SK-N-DZ (cell line): Measurements from ENCODE around the gene MORN1.

Source experiments
- DNase-seq: peaks from one replicate; pipeline ENCODE4 v3.0.0-alpha.2; 2015; ENCODE audit warnings: low spot score

MORN1 gene

GRCh38 chr1:2374252-2375155 is 16.9 kb downstream of the MORN1 start:
- no peak for DNase-seq

GRCh38 chr1:2373551-2374251 is 17.7 kb downstream of the MORN1 start:
- DNase-seq: no peak

GRCh38 chr1:2372551-2373490 is 18.5 kb downstream of the MORN1 start:
- no peak for DNase-seq

- DNase-seq: no peak
Observed at GRCh38 chr1:2368053-2368744, 23.2 kb downstream of the MORN1 start.

GRCh38 chr1:2363847-2364513 is 27.4 kb downstream of the MORN1 start:
- no peak for DNase-seq

GRCh38 chr1:2360588-2361364 is 30.6 kb downstream of the MORN1 start:
- no peak for DNase-seq

- DNase-seq: no peak
Observed at GRCh38 chr1:2358651-2359640, 32.4 kb downstream of the MORN1 start.

- DNase-seq: no peak
Observed at GRCh38 chr1:2358072-2358471, 33.3 kb downstream of the MORN1 start.

- no peak for DNase-seq
Observed at GRCh38 chr1:2356911-2357845, 34.2 kb downstream of the MORN1 start.

GRCh38 chr1:2356401-2356800 is 35.0 kb downstream of the MORN1 start:
- DNase-seq: no peak

GRCh38 chr1:2355373-2356261 is 35.7 kb downstream of the MORN1 start:
- DNase-seq: no peak

- DNase-seq: no peak
Observed at GRCh38 chr1:2354511-2355372, 36.6 kb downstream of the MORN1 start.

- DNase-seq: no peak
Observed at GRCh38 chr1:2353551-2354438, 37.6 kb downstream of the MORN1 start.

- DNase-seq: no peak
Observed at GRCh38 chr1:2352897-2353550, 38.3 kb downstream of the MORN1 start.
